GM18507 (cell line): ENCODE results near the gene PAPSS1.
"Not testable (repeated sequence)": the region's sequence is repeated elsewhere in the genome, so short reads cannot be mapped to it uniquely, and the experiment has no call there.

Experiments used
- DNase-seq: peaks from one replicate; pipeline ENCODE4 v3.0.0; 2011; ENCODE audit warnings: low read depth; ENCODE audit not compliant: insufficient read length; ENCODE audit errors: extremely low spot score
- FAIRE-seq: peaks from 2 replicates; lab custom pipeline; 2011; peaks lifted over from hg19 to GRCh38; lab: Jason Lieb, UNC

The PAPSS1 gene

DNA sequence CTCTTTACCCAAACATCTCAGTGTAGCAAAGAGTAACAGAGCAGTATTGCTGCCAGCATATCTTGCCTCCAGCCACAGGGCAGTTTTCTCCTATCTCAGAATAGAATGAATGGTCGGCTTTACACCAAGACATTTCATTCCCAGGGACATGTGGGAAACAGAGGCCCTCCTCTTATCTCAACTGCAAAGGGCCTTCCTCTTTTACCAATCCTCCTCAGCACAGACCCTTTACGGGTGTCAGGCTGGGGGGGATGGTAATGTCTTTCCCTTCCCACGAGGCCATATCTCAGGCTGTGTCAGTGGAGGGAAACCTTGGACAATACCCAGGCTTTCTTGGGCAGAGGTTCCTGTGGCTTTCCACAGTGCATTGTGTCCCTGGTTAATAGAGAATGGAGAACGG is 9.0 kb upstream of the PAPSS1 start:
- DNase-seq, FAIRE-seq: not testable (repeated sequence)

DNA sequence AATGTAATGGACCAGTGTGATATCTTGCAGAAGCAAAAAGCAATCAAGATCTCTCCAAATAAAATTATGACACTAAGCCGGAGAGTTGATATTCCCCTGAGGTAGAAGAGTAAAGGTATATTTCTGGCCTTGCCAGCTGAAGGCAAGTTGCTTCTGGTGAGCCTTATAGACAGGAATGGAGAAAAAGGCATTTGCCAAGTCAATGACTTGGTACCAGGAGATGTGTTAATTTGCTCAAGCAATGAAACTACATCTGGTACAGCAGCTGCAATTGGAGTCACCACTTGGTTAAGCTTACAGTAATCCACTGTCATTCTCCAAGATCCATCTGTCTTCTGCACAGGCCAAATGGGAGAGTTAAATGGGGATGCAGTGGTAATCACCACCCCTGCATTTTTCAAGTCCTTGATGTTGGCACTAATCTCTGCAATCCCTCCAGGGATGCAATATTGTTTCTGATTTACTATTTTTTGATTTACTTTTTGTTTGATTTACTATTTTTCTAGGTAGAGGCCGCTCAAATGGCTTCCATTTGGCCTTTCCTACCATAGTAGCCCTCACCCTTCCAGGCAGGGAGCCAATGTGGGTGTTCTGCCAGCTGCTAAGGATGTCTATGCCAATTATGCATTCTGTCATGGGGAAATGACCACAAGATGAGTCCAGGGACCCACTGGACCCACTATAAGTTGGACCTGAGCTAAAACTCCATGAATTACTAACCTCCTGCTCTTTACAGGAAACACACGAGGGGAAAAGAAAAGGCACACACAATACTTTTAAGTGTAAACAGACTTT is 6.3 kb upstream of the PAPSS1 start:
- not testable (repeated sequence) for FAIRE-seq

DNA sequence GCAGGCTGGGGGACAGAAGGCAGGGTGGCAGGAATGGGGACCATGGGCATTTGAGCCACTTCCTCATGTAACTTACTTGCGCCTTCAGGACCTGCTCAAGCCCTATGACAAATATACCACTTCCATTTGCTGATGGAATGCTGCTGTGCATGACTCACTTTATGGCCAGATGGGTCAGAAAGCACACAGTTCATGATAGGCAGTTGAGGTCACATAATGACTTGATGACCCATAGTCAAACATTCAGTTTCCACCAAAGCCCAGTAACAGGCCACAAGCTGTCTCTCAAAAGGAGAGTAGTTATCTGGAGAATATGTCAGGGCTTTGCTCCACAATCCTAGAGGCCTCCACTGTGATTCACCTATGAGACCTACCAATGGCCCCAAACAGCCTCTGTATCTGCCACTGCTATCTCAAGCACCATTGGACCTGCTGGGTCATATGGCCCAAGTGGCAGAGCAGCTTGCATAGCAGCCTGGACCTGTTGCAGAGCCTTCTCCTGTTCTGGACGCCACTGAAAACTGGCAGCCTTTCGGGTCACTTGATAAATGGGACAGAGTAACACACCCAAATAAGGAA is 5.3 kb upstream of the PAPSS1 start:
- FAIRE-seq (no peak), DNase-seq (no peak)

More for the DNA sequence above, 6.3 kb upstream of the PAPSS1 start:
- DNase-seq, result not testable (repeated sequence)

GRCh38 chr4:107723331-107723730 is 3.3 kb upstream of the PAPSS1 start:
- not testable (repeated sequence) for FAIRE-seq, DNase-seq

DNA sequence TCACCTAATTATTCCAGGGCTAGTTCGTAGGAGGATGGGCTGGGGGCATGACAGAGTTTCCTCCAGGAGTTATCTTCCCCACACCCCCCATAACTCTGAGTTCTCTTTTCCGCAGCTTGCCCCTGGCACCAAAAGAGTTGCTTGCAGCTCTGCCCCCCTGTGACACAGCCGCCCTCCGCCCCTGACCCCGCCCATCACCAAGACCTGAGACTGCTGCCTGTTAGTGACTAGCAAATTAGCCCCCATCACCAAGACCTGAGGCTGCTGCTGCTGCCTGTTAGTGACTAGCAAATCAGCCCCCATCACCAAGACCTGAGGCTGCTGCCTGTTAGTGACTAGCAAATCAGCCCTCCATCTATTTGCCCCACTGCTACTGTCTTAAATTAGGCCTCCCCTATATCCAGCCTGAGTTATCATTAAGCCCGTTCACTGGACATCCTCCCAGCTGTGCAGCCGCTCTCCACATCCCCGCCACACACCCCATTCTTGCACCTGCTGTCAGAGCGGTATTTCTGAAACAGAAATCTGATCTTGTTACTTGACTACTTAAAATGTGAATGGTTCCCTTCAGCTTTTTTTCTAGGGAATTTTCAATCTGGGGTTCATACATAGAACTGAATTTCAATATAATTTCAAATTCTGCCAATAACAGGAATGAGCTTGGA is 1.5 kb upstream of the PAPSS1 start:
- FAIRE-seq (no peak), DNase-seq (no peak)

DNA sequence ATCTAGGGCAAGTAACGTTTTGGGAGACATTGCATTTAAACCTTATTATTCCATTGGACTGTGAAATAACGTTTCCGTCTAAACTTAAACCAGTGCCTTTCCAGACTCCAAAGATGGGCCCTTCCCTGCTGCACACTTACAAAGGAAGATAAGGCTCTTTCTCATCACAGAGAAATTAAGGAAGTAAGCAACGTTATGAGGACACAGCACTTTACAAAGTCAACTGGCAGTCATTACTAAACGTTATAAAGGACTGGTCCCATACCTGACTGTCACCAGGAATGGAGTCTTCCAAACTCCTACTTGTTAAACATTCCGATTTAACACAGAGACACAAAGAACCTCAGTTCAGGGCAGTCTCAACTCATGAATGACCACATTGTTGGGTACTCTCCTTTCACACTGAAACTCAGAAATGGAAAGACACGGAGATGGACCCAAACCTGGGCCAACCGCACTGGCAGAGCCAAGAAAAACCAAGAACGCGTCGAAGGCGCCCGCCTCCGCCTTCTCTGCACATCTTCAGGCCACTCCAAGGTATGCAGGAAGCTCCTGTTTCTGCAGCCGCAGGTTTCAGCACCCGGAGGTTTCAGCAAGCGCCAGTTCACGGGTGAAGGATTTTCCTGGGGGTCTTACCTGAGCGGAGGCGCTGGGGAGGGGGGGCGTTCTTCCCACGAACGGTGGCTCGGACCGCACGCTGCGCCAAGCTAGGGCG is 670 bp downstream of the PAPSS1 start:
- FAIRE-seq, result peak; percentile 26
- no peak for DNase-seq

DNA sequence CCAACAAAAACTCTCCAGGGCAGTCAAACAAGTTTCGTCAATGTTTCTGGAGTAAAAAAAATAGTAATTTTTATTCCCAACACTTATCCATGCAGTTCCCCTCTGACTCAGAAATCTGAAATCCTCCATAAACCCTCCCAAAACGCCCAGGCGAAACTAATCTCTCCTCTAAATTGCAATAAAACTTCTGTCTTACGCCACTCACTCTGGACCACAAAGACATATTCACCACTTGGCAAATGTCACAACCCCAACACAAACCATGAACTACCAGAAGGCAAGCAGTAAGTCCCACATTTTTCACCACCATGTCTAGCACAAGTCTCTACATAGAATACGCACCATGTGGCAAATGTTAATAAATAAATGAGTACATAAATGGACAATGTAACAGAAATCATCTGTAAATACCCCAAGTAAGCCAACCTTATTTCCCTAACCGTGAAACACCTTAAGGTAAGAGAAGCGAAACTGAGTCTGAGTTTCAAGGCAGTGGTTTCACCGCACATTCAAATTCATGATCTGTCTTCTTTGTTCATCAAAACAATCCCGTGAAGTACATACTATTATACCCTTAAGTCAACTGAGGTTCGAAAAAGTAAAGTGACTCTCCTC is 1.6 kb downstream of the PAPSS1 start:
- FAIRE-seq (peak; percentile 92), DNase-seq (no peak)

DNA sequence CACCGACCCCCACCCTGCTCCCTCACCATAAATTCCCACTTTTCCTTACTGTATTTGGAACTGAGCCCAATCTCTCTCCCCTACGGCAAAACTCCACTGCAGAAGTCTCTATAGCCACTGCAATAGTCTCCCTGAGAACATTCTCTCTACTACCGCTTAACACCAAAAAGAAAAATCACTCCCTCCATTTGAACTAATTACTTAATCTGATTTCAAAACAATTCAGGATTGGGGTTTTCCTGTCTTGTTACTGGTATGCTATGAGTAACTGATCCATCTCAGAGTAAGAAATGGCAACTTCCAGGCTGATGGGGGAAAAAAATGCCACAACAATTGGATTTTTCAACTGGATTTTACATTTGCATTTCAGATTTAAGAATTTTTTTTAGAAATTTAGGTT is 5.8 kb downstream of the PAPSS1 start:
- no peak for DNase-seq
- FAIRE-seq, result no peak

DNA sequence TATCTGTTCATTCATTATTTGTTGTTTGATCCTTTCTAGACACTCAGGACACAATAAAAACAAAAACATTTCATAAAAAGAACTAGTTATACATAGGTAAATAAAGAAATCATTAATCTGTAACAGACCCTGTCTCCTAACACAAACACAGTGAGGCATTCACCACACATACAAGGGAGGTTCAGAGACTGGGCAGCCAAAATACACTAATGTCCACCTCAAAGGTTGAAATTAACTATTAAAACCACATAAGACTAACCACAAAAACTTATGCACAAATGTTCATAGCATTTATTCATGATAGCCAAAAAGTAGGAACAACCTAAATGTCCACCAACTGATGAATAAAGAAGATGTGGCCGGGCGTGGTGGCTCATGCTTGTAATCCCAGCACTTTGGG is 7.8 kb downstream of the PAPSS1 start:
- FAIRE-seq, result no peak
- no peak for DNase-seq

DNA sequence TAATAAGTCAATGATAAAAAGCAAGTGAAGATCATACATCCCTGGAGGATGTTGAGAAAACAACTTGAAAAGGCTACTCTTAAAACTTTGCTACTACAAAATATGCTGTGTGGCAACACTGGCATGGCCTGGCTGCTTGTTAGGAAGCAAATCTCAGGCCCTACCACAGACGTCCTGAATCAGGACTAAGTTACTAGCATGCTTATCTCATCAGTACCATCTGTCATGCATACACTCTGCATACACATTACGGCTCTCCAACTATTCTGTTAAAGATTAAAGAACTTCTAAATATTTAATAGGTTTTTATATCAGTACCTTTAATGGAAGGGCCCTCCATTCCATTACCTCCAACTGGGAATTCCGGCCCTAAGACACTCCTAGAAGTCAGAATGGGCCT is 8.2 kb downstream of the PAPSS1 start:
- DNase-seq (no peak), FAIRE-seq (no peak)

DNA sequence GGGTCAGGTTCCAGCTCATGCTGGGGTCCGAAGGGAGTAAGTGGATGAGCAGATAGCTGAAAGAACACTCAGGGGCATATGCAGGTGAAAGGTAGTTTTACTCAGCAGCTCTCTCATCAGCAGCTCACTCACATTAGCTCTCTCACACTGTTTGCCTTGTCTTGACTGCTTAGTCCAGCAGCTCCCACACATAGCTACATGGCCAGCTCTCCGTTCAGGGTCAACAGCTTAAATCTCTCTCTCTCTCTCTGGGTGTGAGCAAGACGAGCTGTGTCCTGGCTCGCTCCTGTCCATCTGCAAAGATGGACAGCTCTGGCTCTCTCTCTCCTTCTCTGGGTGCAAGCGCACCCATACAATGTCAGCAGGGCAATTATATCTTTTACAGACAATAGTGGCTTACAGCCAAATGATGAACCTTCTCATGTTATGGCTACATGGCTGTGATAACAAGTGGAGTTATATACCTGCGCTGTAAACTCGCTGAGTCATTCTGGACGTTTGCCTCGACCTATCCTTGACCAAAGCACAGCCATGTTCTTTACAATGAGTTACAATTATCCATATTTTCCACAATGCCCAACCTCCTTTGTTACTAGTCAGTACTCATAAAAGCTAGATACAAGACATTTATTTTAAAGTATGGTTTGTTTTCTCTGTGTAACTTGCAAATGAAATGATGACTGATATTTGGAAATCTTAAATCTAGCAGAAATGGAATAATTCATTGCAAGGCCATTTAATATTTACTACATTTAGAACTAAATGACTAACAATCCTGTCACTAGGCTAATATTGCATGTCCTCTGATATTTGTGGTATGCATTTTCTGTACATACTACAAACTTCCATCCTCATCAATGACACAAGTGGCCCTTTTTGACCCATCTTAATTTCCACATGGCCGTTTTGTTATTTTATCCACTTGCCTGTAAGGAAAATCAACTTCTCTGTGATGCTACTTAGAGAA is 9.3 kb downstream of the PAPSS1 start:
- no peak for FAIRE-seq
- no peak for DNase-seq

DNA sequence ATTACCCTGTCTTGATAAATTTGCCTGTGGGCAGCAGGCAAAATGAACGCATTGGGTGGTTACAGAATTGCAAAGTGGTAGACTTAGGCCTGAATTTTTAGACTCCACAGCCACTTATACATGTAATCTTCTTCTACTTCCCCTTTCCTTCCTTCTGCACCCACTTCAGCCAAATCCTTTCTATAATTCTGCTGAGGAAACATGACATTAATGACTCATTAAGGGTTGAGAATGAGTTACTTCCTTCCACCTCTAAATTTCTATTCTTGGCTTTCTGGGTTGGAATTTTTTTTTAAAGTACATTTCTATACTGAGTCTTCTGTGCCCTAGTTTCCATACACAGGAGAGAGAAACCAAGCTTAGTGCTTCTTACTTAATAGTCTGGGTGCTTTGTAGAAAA is 10.1 kb downstream of the PAPSS1 start:
- FAIRE-seq, result no peak

DNA sequence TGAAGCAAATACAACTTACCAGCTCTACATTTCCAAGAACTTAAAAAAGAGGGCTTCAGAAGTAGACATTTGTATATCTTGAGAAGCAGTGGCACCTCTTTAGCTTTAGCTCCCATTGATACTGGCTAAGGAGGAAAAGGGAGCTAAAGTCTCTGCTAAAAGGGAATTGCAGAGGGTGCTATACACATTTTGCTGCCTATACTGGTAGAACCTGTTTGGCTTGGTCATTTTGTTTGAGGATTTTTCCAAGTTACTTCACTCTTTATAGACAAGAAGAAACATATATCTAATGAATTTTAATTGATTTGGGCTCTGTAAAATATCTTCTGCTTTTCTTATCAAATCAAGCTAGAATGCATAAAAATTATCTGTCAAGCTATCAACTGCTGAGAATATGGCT is 11.8 kb downstream of the PAPSS1 start:
- FAIRE-seq (no peak), DNase-seq (no peak)

More for the DNA sequence above, 10.1 kb downstream of the PAPSS1 start:
- DNase-seq, result no peak

GRCh38 chr4:107705742-107706556 is 14.1 kb downstream of the PAPSS1 start:
- DNase-seq, result no peak
- FAIRE-seq, result no peak

DNA sequence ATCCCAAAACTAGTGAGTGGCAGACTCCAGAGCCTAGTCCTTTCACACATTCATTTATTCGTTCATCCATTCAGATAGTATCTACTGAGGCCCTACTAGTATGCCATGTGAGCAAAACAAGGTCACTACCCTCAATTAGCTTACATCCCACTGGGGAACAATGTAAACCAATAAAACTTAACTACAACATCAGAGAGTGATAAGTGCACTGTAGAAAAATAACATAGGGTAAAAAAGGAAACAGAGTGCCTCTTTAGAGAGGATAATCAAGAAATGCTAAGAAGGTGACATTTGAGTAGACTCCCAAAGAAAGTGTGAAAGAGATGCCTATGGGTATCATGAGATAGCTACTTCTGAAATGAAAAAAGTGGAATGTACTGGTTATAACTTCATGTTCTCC is 18.5 kb downstream of the PAPSS1 start:
- no peak for FAIRE-seq
- DNase-seq, result no peak

DNA sequence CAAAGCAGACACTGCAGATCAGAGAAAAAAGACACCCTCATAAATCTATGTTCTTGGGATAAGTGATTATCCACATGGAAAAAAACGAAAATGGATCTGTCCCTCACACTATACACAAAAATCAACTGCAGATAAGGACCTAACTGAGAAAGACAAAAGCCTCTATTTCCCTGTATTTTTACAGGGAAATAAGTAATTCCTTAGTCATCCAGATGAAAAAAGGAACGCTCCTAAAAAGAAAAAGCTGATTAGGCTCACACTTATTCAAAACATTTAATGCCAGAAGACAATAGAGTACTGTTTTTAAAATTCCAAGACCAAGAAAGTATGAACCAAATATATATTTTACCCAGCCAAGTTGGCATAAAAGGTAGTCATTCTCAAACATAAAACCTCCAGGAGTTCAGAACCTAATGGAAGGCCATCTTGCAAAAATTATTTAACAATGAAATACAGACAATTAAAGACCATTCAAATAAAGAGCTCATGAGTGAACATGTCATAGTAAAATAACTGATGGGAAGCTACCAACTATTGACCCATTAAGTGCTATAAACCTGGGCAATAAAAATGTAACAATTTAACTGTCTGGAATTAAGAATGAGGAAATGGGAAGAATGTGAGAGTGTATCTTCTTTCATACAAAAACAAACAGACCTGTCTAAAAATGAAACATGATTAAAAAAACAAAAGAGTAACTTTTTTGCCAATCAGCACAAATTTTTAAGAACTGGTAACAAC is 20.4 kb downstream of the PAPSS1 start:
- DNase-seq (no peak), FAIRE-seq (no peak)

- DNase-seq, FAIRE-seq: not testable (repeated sequence)
Observed at GRCh38 chr4:107696187-107696586, 23.8 kb downstream of the PAPSS1 start.
